ENCODE measurements around the gene EFEMP2.
A peak's percentile ranks its signal among the peaks of the same experiment; 100 is the strongest.

EFEMP2 gene

GRCh38 chr11:65900899-65901180 is 28.2 kb upstream of the EFEMP2 start:
- Histone ChIP-seq H3K4me1 (ENCODE audit: control insufficient read depth in 1 of 2, insufficient read depth in 2 of 2, low read length in 2 of 2) (peaks cover 5 to 12% of the 10 kb centered on the region in 2 donors), H3K9me3 (ENCODE audit: control insufficient read depth in 1 of 2, low read length in 2 of 2) (no peaks in the 10 kb centered on the region), H3K36me3 (ENCODE audit: control insufficient read depth in 1 of 2, insufficient read depth in 2 of 2, low read length in 2 of 2) (no peaks in the 10 kb centered on the region), H3K27me3 (ENCODE audit: control insufficient read depth in 1 of 2, insufficient read depth in 2 of 2, low read length in 2 of 2) (peaks cover 9 to 11% of the 10 kb centered on the region in 2 donors), H3K9ac (ENCODE audit: low read depth in 1 of 2, low read length in 2 of 2) (no peak overlapping the region), H3K27ac (ENCODE audit: low read depth, low read length) (no peak overlapping the region), H3K4me3 (ENCODE audit: low read depth in 1 of 2, low read length in 2 of 2) (no peak overlapping the region)

GRCh38 chr11:65900125-65900898 is 27.7 kb upstream of the EFEMP2 start, which contains the start of gene FOSL1:
TSS of gene FOSL1 (minus strand) at chr11:65900388. CDS start at chr11:65900339, 49 bp downstream.
- Histone ChIP-seq H3K4me1 (ENCODE audit: control insufficient read depth in 1 of 2, insufficient read depth in 2 of 2, low read length in 2 of 2) (peaks cover 5 to 12% of the 10 kb centered on the region in 2 donors), H3K27me3 (ENCODE audit: control insufficient read depth in 1 of 2, insufficient read depth in 2 of 2, low read length in 2 of 2) (peaks cover 9 to 11% of the 10 kb centered on the region in 2 donors), H3K9ac (ENCODE audit: low read depth in 1 of 2, low read length in 2 of 2) (peak within 1 kb of the TSS in 1 of 2 donors; percentile 35), H3K36me3 (ENCODE audit: control insufficient read depth in 1 of 2, insufficient read depth in 2 of 2, low read length in 2 of 2) (no peaks in the 10 kb centered on the region), H3K27ac (ENCODE audit: low read depth, low read length) (peak within 1 kb of the TSS; percentile 47), H3K9me3 (ENCODE audit: control insufficient read depth in 1 of 2, low read length in 2 of 2) (no peaks in the 10 kb centered on the region), H3K4me3 (ENCODE audit: low read depth in 1 of 2, low read length in 2 of 2) (peak within 1 kb of the TSS; percentile 61 to 62)

GRCh38 chr11:65899356-65900124 is 26.9 kb upstream of the EFEMP2 start:
- H3K27me3 ChIP-seq (ENCODE audit: control insufficient read depth in 1 of 2, insufficient read depth in 2 of 2, low read length in 2 of 2): peaks cover 9 to 11% of the 10 kb centered on the region in 2 donors
- peak overlapping the region; percentile 61 to 62 for H3K4me3 ChIP-seq (ENCODE audit: low read depth in 1 of 2, low read length in 2 of 2)
- peak overlapping the region in 1 of 2 donors; percentile 35 for H3K9ac ChIP-seq (ENCODE audit: low read depth in 1 of 2, low read length in 2 of 2)
- peak overlapping the region; percentile 47 for H3K27ac ChIP-seq (ENCODE audit: low read depth, low read length)
- peaks cover 5 to 12% of the 10 kb centered on the region in 2 donors for H3K4me1 ChIP-seq (ENCODE audit: control insufficient read depth in 1 of 2, insufficient read depth in 2 of 2, low read length in 2 of 2)
- no peaks in the 10 kb centered on the region for H3K9me3 ChIP-seq (ENCODE audit: control insufficient read depth in 1 of 2, low read length in 2 of 2)
- no peaks in the 10 kb centered on the region for H3K36me3 ChIP-seq (ENCODE audit: control insufficient read depth in 1 of 2, insufficient read depth in 2 of 2, low read length in 2 of 2)

GRCh38 chr11:65898656-65899355 is 26.2 kb upstream of the EFEMP2 start:
- H3K27me3 ChIP-seq (ENCODE audit: control insufficient read depth in 1 of 2, insufficient read depth in 2 of 2, low read length in 2 of 2): peaks cover 9 to 11% of the 10 kb centered on the region in 2 donors
- no peak overlapping the region for H3K27ac ChIP-seq (ENCODE audit: low read depth, low read length)
- no peaks in the 10 kb centered on the region for H3K9me3 ChIP-seq (ENCODE audit: control insufficient read depth in 1 of 2, low read length in 2 of 2)
- H3K36me3 ChIP-seq (ENCODE audit: control insufficient read depth in 1 of 2, insufficient read depth in 2 of 2, low read length in 2 of 2): no peaks in the 10 kb centered on the region
- H3K4me1 ChIP-seq (ENCODE audit: control insufficient read depth in 1 of 2, insufficient read depth in 2 of 2, low read length in 2 of 2): peaks cover 5 to 17% of the 10 kb centered on the region in 2 donors
- H3K9ac ChIP-seq (ENCODE audit: low read depth in 1 of 2, low read length in 2 of 2): no peak overlapping the region
- H3K4me3 ChIP-seq (ENCODE audit: low read depth in 1 of 2, low read length in 2 of 2): peak overlapping the region; percentile 61 to 62

GRCh38 chr11:65897020-65897471 is 24.4 kb upstream of the EFEMP2 start:
- Histone ChIP-seq H3K27ac (ENCODE audit: low read depth, low read length) (no peak overlapping the region), H3K36me3 (ENCODE audit: control insufficient read depth in 1 of 2, insufficient read depth in 2 of 2, low read length in 2 of 2) (no peaks in the 10 kb centered on the region), H3K27me3 (ENCODE audit: control insufficient read depth in 1 of 2, insufficient read depth in 2 of 2, low read length in 2 of 2) (peaks cover 9 to 11% of the 10 kb centered on the region in 2 donors), H3K9ac (ENCODE audit: low read depth in 1 of 2, low read length in 2 of 2) (no peak overlapping the region), H3K4me3 (ENCODE audit: low read depth in 1 of 2, low read length in 2 of 2) (no peak overlapping the region), H3K9me3 (ENCODE audit: control insufficient read depth in 1 of 2, low read length in 2 of 2) (no peaks in the 10 kb centered on the region), H3K4me1 (ENCODE audit: control insufficient read depth in 1 of 2, insufficient read depth in 2 of 2, low read length in 2 of 2) (peaks cover 10 to 32% of the 10 kb centered on the region in 2 donors)

- Histone ChIP-seq H3K4me3 (ENCODE audit: low read depth in 1 of 2, low read length in 2 of 2) (no peak overlapping the region), H3K36me3 (ENCODE audit: control insufficient read depth in 1 of 2, insufficient read depth in 2 of 2, low read length in 2 of 2) (no peaks in the 10 kb centered on the region), H3K4me1 (ENCODE audit: control insufficient read depth in 1 of 2, insufficient read depth in 2 of 2, low read length in 2 of 2) (peaks cover 17 to 39% of the 10 kb centered on the region in 2 donors), H3K27me3 (ENCODE audit: control insufficient read depth in 1 of 2, insufficient read depth in 2 of 2, low read length in 2 of 2) (peaks cover 9 to 14% of the 10 kb centered on the region in 2 donors), H3K9me3 (ENCODE audit: control insufficient read depth in 1 of 2, low read length in 2 of 2) (no peaks in the 10 kb centered on the region), H3K27ac (ENCODE audit: low read depth, low read length) (no peak overlapping the region), H3K9ac (ENCODE audit: low read depth in 1 of 2, low read length in 2 of 2) (no peak overlapping the region)
Observed at GRCh38 chr11:65896034-65896999, 23.7 kb upstream of the EFEMP2 start.

GRCh38 chr11:65895482-65895981 is 22.9 kb upstream of the EFEMP2 start:
- H3K27ac ChIP-seq (ENCODE audit: low read depth, low read length): no peak overlapping the region
- no peak overlapping the region for H3K4me3 ChIP-seq (ENCODE audit: low read depth in 1 of 2, low read length in 2 of 2)
- no peaks in the 10 kb centered on the region for H3K36me3 ChIP-seq (ENCODE audit: control insufficient read depth in 1 of 2, insufficient read depth in 2 of 2, low read length in 2 of 2)
- peaks cover 9 to 14% of the 10 kb centered on the region in 2 donors for H3K27me3 ChIP-seq (ENCODE audit: control insufficient read depth in 1 of 2, insufficient read depth in 2 of 2, low read length in 2 of 2)
- no peaks in the 10 kb centered on the region for H3K9me3 ChIP-seq (ENCODE audit: control insufficient read depth in 1 of 2, low read length in 2 of 2)
- H3K9ac ChIP-seq (ENCODE audit: low read depth in 1 of 2, low read length in 2 of 2): no peak overlapping the region
- peaks cover 18 to 39% of the 10 kb centered on the region in 2 donors for H3K4me1 ChIP-seq (ENCODE audit: control insufficient read depth in 1 of 2, insufficient read depth in 2 of 2, low read length in 2 of 2)

GRCh38 chr11:65894034-65894591 is 21.5 kb upstream of the EFEMP2 start:
- Histone ChIP-seq H3K9me3 (ENCODE audit: control insufficient read depth in 1 of 2, low read length in 2 of 2) (no peaks in the 10 kb centered on the region), H3K36me3 (ENCODE audit: control insufficient read depth in 1 of 2, insufficient read depth in 2 of 2, low read length in 2 of 2) (no peaks in the 10 kb centered on the region), H3K4me3 (ENCODE audit: low read depth in 1 of 2, low read length in 2 of 2) (peak overlapping the region; percentile 52 to 53), H3K9ac (ENCODE audit: low read depth in 1 of 2, low read length in 2 of 2) (peak overlapping the region in 1 of 2 donors; percentile 60), H3K4me1 (ENCODE audit: control insufficient read depth in 1 of 2, insufficient read depth in 2 of 2, low read length in 2 of 2) (peaks cover 29 to 43% of the 10 kb centered on the region in 2 donors), H3K27ac (ENCODE audit: low read depth, low read length) (no peak overlapping the region), H3K27me3 (ENCODE audit: control insufficient read depth in 1 of 2, insufficient read depth in 2 of 2, low read length in 2 of 2) (peaks cover 4 to 7% of the 10 kb centered on the region in 2 donors)
